GM19467 (cell line): Measurements from ENCODE around the gene FAM98A.

Experiments used
- ATAC-seq: cut with Tn5 transposase; IDR thresholded peaks from one replicate; pipeline ENCODE4 v1.9.1; 2021; ENCODE audit warnings: mild to moderate bottlenecking, moderate library complexity; ENCODE audit not compliant: unreplicated experiment

The FAM98A gene

GRCh38 chr2:33598561-33599174, 431 bp downstream of the FAM98A start:
- ATAC-seq, result peak; percentile 47

GRCh38 chr2:33597026-33597425, 2.1 kb downstream of the FAM98A start:
- no peak for ATAC-seq

- ATAC-seq, result no peak
These were observed 3.7 kb downstream of the FAM98A start for GRCh38 chr2:33595385-33595784.

GRCh38 chr2:33589444-33589843, 9.7 kb downstream of the FAM98A start:
- ATAC-seq, result no peak

GRCh38 chr2:33588232-33588631, 10.9 kb downstream of the FAM98A start:
- ATAC-seq, result no peak

- no peak for ATAC-seq
These were observed 12.3 kb downstream of the FAM98A start for GRCh38 chr2:33586766-33587165.

GRCh38 chr2:33583194-33583938, 15.7 kb downstream of the FAM98A start:
- no peak for ATAC-seq

GRCh38 chr2:33581872-33582271, 17.2 kb downstream of the FAM98A start:
- ATAC-seq, result no peak

GRCh38 chr2:33579227-33579626, 19.9 kb downstream of the FAM98A start:
- no peak for ATAC-seq

GRCh38 chr2:33577668-33578067, 21.4 kb downstream of the FAM98A start:
- no peak for ATAC-seq

GRCh38 chr2:33577084-33577483, 22.0 kb downstream of the FAM98A start:
- no peak for ATAC-seq

- ATAC-seq, result no peak
These were observed 25.4 kb downstream of the FAM98A start for GRCh38 chr2:33573657-33574056.

GRCh38 chr2:33570681-33571080, 28.4 kb downstream of the FAM98A start:
- no peak for ATAC-seq

- ATAC-seq, result no peak
These were observed 37.2 kb downstream of the FAM98A start for GRCh38 chr2:33561872-33562271.

GRCh38 chr2:33560017-33560416, 39.1 kb downstream of the FAM98A start:
- no peak for ATAC-seq

GRCh38 chr2:33559328-33559727, 39.8 kb downstream of the FAM98A start:
- no peak for ATAC-seq

GRCh38 chr2:33555681-33556080, 43.4 kb downstream of the FAM98A start:
- no peak for ATAC-seq

GRCh38 chr2:33552758-33553461, 46.2 kb downstream of the FAM98A start:
- ATAC-seq, result no peak

GRCh38 chr2:33550206-33550605, 48.9 kb downstream of the FAM98A start:
- ATAC-seq, result no peak

- no peak for ATAC-seq
These were observed 57.9 kb downstream of the FAM98A start for GRCh38 chr2:33541243-33541642.

- no peak for ATAC-seq
These were observed 63.7 kb downstream of the FAM98A start for GRCh38 chr2:33535421-33535820.
